ENCODE results near the gene MAST4.

MAST4 gene

GRCh38 chr5:66737096-66737495 is 140.9 kb downstream of the MAST4 start:
- Histone ChIP-seq H3K4me1 (ENCODE audit: control insufficient read depth, low read length) (no peaks in the 10 kb centered on the region), H3K36me3 (ENCODE audit: control insufficient read depth, low read length) (no peaks in the 10 kb centered on the region), H3K9me2 (replicated peaks; ENCODE audit: control insufficient read depth, low read length) (no peaks in the 10 kb centered on the region), H4K20me1 (ENCODE audit: control insufficient read depth, insufficient read depth, low read depth, low read length) (no peaks in the 10 kb centered on the region), H3K9me3 (ENCODE audit: control insufficient read depth, insufficient read depth, low read length) (no peaks in the 10 kb centered on the region), H3K4me2 (ENCODE audit: low read length) (no peak overlapping the region), H3K79me2 (ENCODE audit: control insufficient read depth, low read length) (no peaks in the 10 kb centered on the region), H3K27ac (ENCODE audit: low read depth, low read length) (no peak overlapping the region), H3K27me3 (ENCODE audit: control insufficient read depth, low read length) (peaks cover 13% of the 10 kb centered on the region), H3F3A (ENCODE audit: control insufficient read depth, insufficient read depth) (no peaks in the 10 kb centered on the region), H3K4me3 (ENCODE audit: low read length) (no peak overlapping the region)
- TF ChIP-seq EZH2phosphoT487 (IDR thresholded peaks at IDR 0.05; ENCODE audit: borderline replicate concordance, low read length), result no peak
- no peak for TF ChIP-seq CTCF (IDR thresholded peaks at IDR 0.05; ENCODE audit: low read depth, low read length, poor library complexity, severe bottlenecking)

GRCh38 chr5:66738136-66738535 is 141.9 kb downstream of the MAST4 start:
- Histone ChIP-seq H3K9me3 (ENCODE audit: control insufficient read depth, insufficient read depth, low read length) (no peaks in the 10 kb centered on the region), H3K9me2 (replicated peaks; ENCODE audit: control insufficient read depth, low read length) (no peaks in the 10 kb centered on the region), H3K27me3 (ENCODE audit: control insufficient read depth, low read length) (peaks cover 18% of the 10 kb centered on the region), H4K20me1 (ENCODE audit: control insufficient read depth, insufficient read depth, low read depth, low read length) (no peaks in the 10 kb centered on the region), H3F3A (ENCODE audit: control insufficient read depth, insufficient read depth) (no peaks in the 10 kb centered on the region), H3K36me3 (ENCODE audit: control insufficient read depth, low read length) (no peaks in the 10 kb centered on the region), H3K4me2 (ENCODE audit: low read length) (no peak overlapping the region), H3K27ac (ENCODE audit: low read depth, low read length) (no peak overlapping the region), H3K4me3 (ENCODE audit: low read length) (no peak overlapping the region), H3K79me2 (ENCODE audit: control insufficient read depth, low read length) (no peaks in the 10 kb centered on the region), H3K4me1 (ENCODE audit: control insufficient read depth, low read length) (no peaks in the 10 kb centered on the region)
- no peak for TF ChIP-seq CTCF (IDR thresholded peaks at IDR 0.05; ENCODE audit: low read depth, low read length, poor library complexity, severe bottlenecking)

GRCh38 chr5:66739021-66739420 is 142.8 kb downstream of the MAST4 start:
- Histone ChIP-seq H3K9me3 (ENCODE audit: control insufficient read depth, insufficient read depth, low read length) (no peaks in the 10 kb centered on the region), H3K9me2 (replicated peaks; ENCODE audit: control insufficient read depth, low read length) (no peaks in the 10 kb centered on the region), H3K4me3 (ENCODE audit: low read length) (no peak overlapping the region), H3F3A (ENCODE audit: control insufficient read depth, insufficient read depth) (no peaks in the 10 kb centered on the region), H3K4me2 (ENCODE audit: low read length) (no peak overlapping the region), H3K36me3 (ENCODE audit: control insufficient read depth, low read length) (no peaks in the 10 kb centered on the region), H3K27me3 (ENCODE audit: control insufficient read depth, low read length) (peaks cover 17% of the 10 kb centered on the region), H3K27ac (ENCODE audit: low read depth, low read length) (no peak overlapping the region), H4K20me1 (ENCODE audit: control insufficient read depth, insufficient read depth, low read depth, low read length) (no peaks in the 10 kb centered on the region), H3K4me1 (ENCODE audit: control insufficient read depth, low read length) (no peaks in the 10 kb centered on the region), H3K79me2 (ENCODE audit: control insufficient read depth, low read length) (no peaks in the 10 kb centered on the region)
- TF ChIP-seq EZH2phosphoT487 (IDR thresholded peaks at IDR 0.05; ENCODE audit: borderline replicate concordance, low read length) (no peak), CTCF (IDR thresholded peaks at IDR 0.05; ENCODE audit: low read depth, low read length, poor library complexity, severe bottlenecking) (no peak)

DNA sequence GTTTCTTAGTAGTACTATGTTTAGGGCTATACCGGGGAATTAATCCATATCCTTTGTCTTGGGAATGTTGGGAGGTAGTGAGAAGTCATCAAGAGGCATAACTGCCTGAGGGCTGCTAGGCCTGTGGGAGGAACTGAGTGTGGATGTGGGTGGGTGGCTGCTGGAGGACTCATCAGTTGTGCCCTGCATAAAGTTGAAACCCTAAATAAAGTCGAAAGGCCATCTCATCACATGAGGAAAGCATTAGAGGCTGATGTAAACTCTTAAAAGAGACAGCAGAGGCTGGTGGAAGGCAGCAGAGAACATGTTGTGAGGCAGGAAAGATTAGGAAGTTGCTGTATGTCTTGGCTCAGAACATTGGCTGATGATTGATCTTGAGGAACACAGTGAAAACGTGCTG is 143.8 kb downstream of the MAST4 start:
- no peak overlapping the region for H3K4me2 ChIP-seq (ENCODE audit: low read length)
- no peak overlapping the region for H3K4me3 ChIP-seq (ENCODE audit: low read length)
- H4K20me1 ChIP-seq (ENCODE audit: control insufficient read depth, insufficient read depth, low read depth, low read length), result no peaks in the 10 kb centered on the region
- no peaks in the 10 kb centered on the region for H3K9me3 ChIP-seq (ENCODE audit: control insufficient read depth, insufficient read depth, low read length)
- H3K79me2 ChIP-seq (ENCODE audit: control insufficient read depth, low read length), result no peaks in the 10 kb centered on the region
- H3K9me2 ChIP-seq (replicated peaks; ENCODE audit: control insufficient read depth, low read length), result no peaks in the 10 kb centered on the region
- H3K27ac ChIP-seq (ENCODE audit: low read depth, low read length), result no peak overlapping the region
- TF ChIP-seq EZH2phosphoT487 (IDR thresholded peaks at IDR 0.05; ENCODE audit: borderline replicate concordance, low read length) (no peak), CTCF (IDR thresholded peaks at IDR 0.05; ENCODE audit: low read depth, low read length, poor library complexity, severe bottlenecking) (no peak)
- no peaks in the 10 kb centered on the region for H3K4me1 ChIP-seq (ENCODE audit: control insufficient read depth, low read length)
- peaks cover 15% of the 10 kb centered on the region for H3K27me3 ChIP-seq (ENCODE audit: control insufficient read depth, low read length)
- no peaks in the 10 kb centered on the region for H3K36me3 ChIP-seq (ENCODE audit: control insufficient read depth, low read length)
- no peaks in the 10 kb centered on the region for H3F3A ChIP-seq (ENCODE audit: control insufficient read depth, insufficient read depth)

Data from DOHH2 (cell line).